ENCODE results near the gene CAMSAP1.

- TF ChIP-seq CTCF (IDR thresholded peaks at IDR 0.05) (no peak), POLR2AphosphoS5 (IDR thresholded peaks at IDR 0.05) (no peak), POLR2A (IDR thresholded peaks at IDR 0.05) (no peak)
These were observed 145.5 kb downstream of the CAMSAP1 start for GRCh38 chr9:135761845-135762168.
